OCI-M1 (cell line): ENCODE data around the gene SCAF4.

Source experiments
- DNase-seq: peaks from one replicate; lab custom pipeline; 2025; lab: John Stamatoyannopoulos, UW

SCAF4 gene

GRCh38 chr21:31713973-31714740 lies 17.8 kb downstream of the SCAF4 start:
- DNase-seq = peak; percentile 64

GRCh38 chr21:31713115-31713514 lies 18.8 kb downstream of the SCAF4 start:
- no peak for DNase-seq

- no peak for DNase-seq
Measured at GRCh38 chr21:31711745-31712285, 20.1 kb downstream of the SCAF4 start.

GRCh38 chr21:31711326-31711725 lies 20.6 kb downstream of the SCAF4 start:
- DNase-seq = no peak

- DNase-seq = no peak
Measured at GRCh38 chr21:31710586-31710985, 21.3 kb downstream of the SCAF4 start.

GRCh38 chr21:31708541-31708940 lies 23.4 kb downstream of the SCAF4 start:
- no peak for DNase-seq

GRCh38 chr21:31707499-31707898 lies 24.4 kb downstream of the SCAF4 start:
- no peak for DNase-seq

- no peak for DNase-seq
Measured at GRCh38 chr21:31706562-31706961, 25.4 kb downstream of the SCAF4 start.

- no peak for DNase-seq
Measured at GRCh38 chr21:31700040-31700439, 31.9 kb downstream of the SCAF4 start.

GRCh38 chr21:31698461-31698860 lies 33.5 kb downstream of the SCAF4 start:
- no peak for DNase-seq

GRCh38 chr21:31696424-31696823 lies 35.5 kb downstream of the SCAF4 start:
- no peak for DNase-seq

- DNase-seq = no peak
Measured at GRCh38 chr21:31693222-31693621, 38.7 kb downstream of the SCAF4 start.

GRCh38 chr21:31688603-31689368 lies 43.1 kb downstream of the SCAF4 start:
- DNase-seq = no peak

GRCh38 chr21:31687108-31687507 lies 44.8 kb downstream of the SCAF4 start:
- DNase-seq = no peak

GRCh38 chr21:31686272-31686915 lies 45.5 kb downstream of the SCAF4 start:
- no peak for DNase-seq

- DNase-seq = no peak
Measured at GRCh38 chr21:31684918-31685317, 47.0 kb downstream of the SCAF4 start.

GRCh38 chr21:31683029-31683428 lies 48.9 kb downstream of the SCAF4 start:
- DNase-seq = no peak

- no peak for DNase-seq
Measured at GRCh38 chr21:31682620-31683019, 49.3 kb downstream of the SCAF4 start.

GRCh38 chr21:31678478-31678877 lies 53.4 kb downstream of the SCAF4 start:
- no peak for DNase-seq

- no peak for DNase-seq
Measured at GRCh38 chr21:31677047-31677446, 54.9 kb downstream of the SCAF4 start.

- no peak for DNase-seq
Measured at GRCh38 chr21:31675960-31676359, 56.0 kb downstream of the SCAF4 start.

GRCh38 chr21:31675318-31675717 lies 56.6 kb downstream of the SCAF4 start:
- no peak for DNase-seq
